ENCODE results near the gene IFI6. TPM values are rescaled to one million over a fixed set of nuclear protein-coding genes. Genes with fewer than 3 reads are reported as not detected.
A peak's percentile ranks its signal among the peaks of the same experiment; 100 is the strongest.

IFI6 gene
- total and polyA plus RNA-seq, 2 of the 8 experiments (the other 6 are each of a cell fraction or from before 2014, with no cell fraction given): 6.1 to 13.2 TPM

- TF ChIP-seq JUN (IDR thresholded peaks at IDR 0.05; ENCODE audit: low read depth, low read length) (no peak), CTBP2 (IDR thresholded peaks at IDR 0.05; ENCODE audit: borderline replicate concordance, insufficient read depth, insufficient read length, low read length) (no peak), SRF (IDR thresholded peaks at IDR 0.05; ENCODE audit: low read depth, low read length) (no peak), BRCA1 (IDR thresholded peaks at IDR 0.05; ENCODE audit: low read depth, low read length) (no peak), POLR2AphosphoS5 (IDR thresholded peaks at IDR 0.05; ENCODE audit: low read depth, low read length) (no peak), CBX8 (IDR thresholded peaks at IDR 0.05; ENCODE audit: borderline replicate concordance, low read depth, low read length) (no peak), POU5F1 (IDR thresholded peaks at IDR 0.05; ENCODE audit: low read depth, low read length) (no peak)
- no peaks in the 10 kb centered on the region for H3K36me3 ChIP-seq (ENCODE audit: control insufficient read depth in 2 of 4, insufficient read depth in 4 of 4, low read length in 3 of 4)
- H4K91ac ChIP-seq (replicated peaks; ENCODE audit: insufficient read length, low read length): no peak overlapping the region
- H3K27me3 ChIP-seq (replicated peaks in 1 of 4; ENCODE audit: control insufficient read depth in 3 of 4, extremely low read depth in 1 of 4, insufficient read depth in 3 of 4, low read length in 3 of 4): no peaks in the 10 kb centered on the region
- H3K23ac ChIP-seq (ENCODE audit: insufficient read length): no peak overlapping the region
- POLR2A ChIA-PET (ENCODE audit: partially characterized antibody): no interaction called here
- H2AK5ac ChIP-seq (ENCODE audit: low read depth, low read length): no peak overlapping the region
- no peak overlapping the region for H3K4me3 ChIP-seq (ENCODE audit: extremely low read depth in 1 of 4, insufficient read depth in 2 of 4, low read depth in 3 of 4, low read length in 4 of 4)
- H2BK12ac ChIP-seq (ENCODE audit: low read depth, low read length): no peak overlapping the region
- no peaks in the 10 kb centered on the region for H4K20me1 ChIP-seq (replicated peaks in 1 of 2; ENCODE audit: control insufficient read depth in 1 of 2, insufficient read depth in 2 of 2, low read length in 2 of 2)
- no peaks in the 10 kb centered on the region for H3K79me1 ChIP-seq (ENCODE audit: low read depth, low read length)
- no peak overlapping the region for H3K9ac ChIP-seq (replicated peaks in 1 of 4; ENCODE audit: extremely low read depth in 1 of 4, low read depth in 3 of 4, low read length in 3 of 4)
- CTCF ChIA-PET (ENCODE audit: partially characterized antibody): interaction anchor here (0.9 to 1.6 kb wide), 6 partner anchors 11 to 533 kb away, joined by 3 to 8 read pairs (median 3); partner anchors contain the start of genes IFI6 and SLC9A1
- H3K79me2 ChIP-seq (ENCODE audit: control insufficient read depth in 1 of 2, insufficient read depth in 2 of 2, low read length in 2 of 2): no peaks in the 10 kb centered on the region
- H3K9me3 ChIP-seq (ENCODE audit: insufficient read depth in 2 of 2, low read depth in 1 of 2, low read length in 1 of 2): peaks cover 3 to 5% of the 10 kb centered on the region in 2 experiments; a peak in 2 of 4 replicates
- no peak overlapping the region for H2BK120ac ChIP-seq (replicated peaks; ENCODE audit: low read depth, low read length)
- 95% methylated on average over 5 of the region's 5 CpGs; no CpG with 5 or more reads in 1 of the 2 experiments for WGBS, 2 experiments (ENCODE audit: extremely low coverage in 1 of 2, insufficient coverage in 1 of 2, insufficient read length in 1 of 2, insufficient replicate concordance in 2 of 2, low coverage in 1 of 2, low lambda C conversion rate in 2 of 2, missing lambda C conversion rate in 1 of 2)
- no peak overlapping the region for H3K14ac ChIP-seq (ENCODE audit: insufficient read length)
- H3K23me2 ChIP-seq (ENCODE audit: low read depth, low read length): no peaks in the 10 kb centered on the region
- peaks cover 4 to 11% (median 8%) of the 10 kb centered on the region in 4 experiments for H3K4me1 ChIP-seq (replicated peaks in 1 of 4; ENCODE audit: control insufficient read depth in 3 of 4, insufficient read depth in 4 of 4, low read length in 3 of 4)
- no peak overlapping the region for H2AFZ ChIP-seq (ENCODE audit: low read length)
- H3K4ac ChIP-seq (replicated peaks; ENCODE audit: insufficient read length, low read depth, low read length): no peak overlapping the region
- no peak overlapping the region for H4K8ac ChIP-seq (ENCODE audit: extremely low read depth, insufficient read depth, low read length)
- FAIRE-seq (no peak), DNase-seq (ENCODE audit: low read depth in 1 of 2, low spot score in 2 of 2) (no peak)
- no peak overlapping the region for H3K18ac ChIP-seq (ENCODE audit: extremely low read depth, low read length)
- H2BK15ac ChIP-seq (ENCODE audit: low read length): no peak overlapping the region
- H2BK5ac ChIP-seq (ENCODE audit: low read depth, low read length): no peak overlapping the region
- H3K4me2 ChIP-seq (ENCODE audit: insufficient read depth in 1 of 2, low read depth in 2 of 2, low read length in 2 of 2): no peak overlapping the region
- 0 out of 2 replicates have a peak overlapping the region, but pooled peaks have one; percentile 67 for H2BK20ac ChIP-seq (ENCODE audit: low read length)
- no peak overlapping the region for H3K56ac ChIP-seq (replicated peaks; ENCODE audit: insufficient read length, low read depth, low read length)
- no peak overlapping the region for H3K27ac ChIP-seq (ENCODE audit: low read depth, low read length)
- H4K5ac ChIP-seq (ENCODE audit: insufficient read length, low read depth, low read length): no peak overlapping the region
Observed at GRCh38 chr1:27687906-27688305, 15.9 kb upstream of the IFI6 start.

Data from H1 (cell line).